Fibroblast of mammary gland (primary cell): ENCODE measurements around the gene TOM1L2.
A peak's percentile ranks its signal among the peaks of the same experiment; 100 is the strongest.

ENCODE experiments used
- DNase-seq: peaks from one replicate; pipeline ENCODE4 v3.0.0-alpha.2; 2010; ENCODE audit warnings: low read depth
- H3K4me3 ChIP-seq: 2 replicates; pipeline ENCODE4 v1.5.1; 2011; ENCODE audit warnings: low read depth, mild to moderate bottlenecking, low read length, moderate library complexity; ENCODE audit not compliant: control insufficient read depth
- TF ChIP-seq, protein P1 (sequence below): conservative IDR thresholded peaks from 2 replicates; pipeline ENCODE4 v1.5.1; 2011; ENCODE audit warnings: low read depth, low read length, inconsistent platforms; ENCODE audit not compliant: control insufficient read depth, insufficient read depth

Gene TOM1L2

DNA sequence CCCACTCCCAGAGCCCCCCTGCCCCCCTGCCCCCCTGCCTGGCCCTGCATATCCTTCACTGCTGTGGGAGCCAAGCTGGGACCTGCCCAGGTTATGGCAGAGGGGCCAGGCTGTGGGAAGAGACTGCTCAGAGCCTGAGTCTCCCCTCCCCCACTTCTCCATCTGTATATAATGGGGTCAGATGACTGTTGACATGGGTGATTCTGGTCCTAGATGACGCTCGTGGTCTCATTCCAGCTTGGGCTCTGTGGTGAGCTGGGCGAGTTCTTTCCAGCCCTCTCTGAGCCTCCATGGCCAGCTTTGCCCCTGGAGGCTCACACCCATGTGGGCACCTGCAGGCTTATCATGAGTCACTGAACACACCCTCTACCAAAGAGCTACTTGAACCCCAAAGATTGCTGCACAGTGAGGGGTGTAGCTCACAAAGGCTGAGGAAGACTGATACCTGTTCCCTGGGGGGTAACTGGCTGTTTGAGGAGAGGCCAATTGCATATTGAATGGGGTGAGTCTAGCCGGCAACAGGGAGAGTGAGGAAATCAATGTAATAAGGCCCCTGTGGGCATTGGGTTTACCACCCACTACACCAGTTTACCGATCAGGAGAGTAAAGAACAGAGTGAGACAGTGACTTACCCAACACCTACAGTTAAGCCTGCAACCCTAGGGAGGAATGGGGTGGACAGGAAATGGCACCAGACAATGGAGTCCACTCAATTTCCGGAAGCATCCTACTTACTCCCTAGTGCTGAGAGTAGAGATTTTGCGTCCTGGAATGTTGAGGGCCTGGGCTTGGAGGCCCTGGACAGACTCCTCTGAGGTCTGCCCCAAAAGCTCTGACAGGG lies 131.2 kb downstream of the TOM1L2 start:
- no peak overlapping the region for H3K4me3 ChIP-seq
- peak; percentile 74 for DNase-seq

DNA sequence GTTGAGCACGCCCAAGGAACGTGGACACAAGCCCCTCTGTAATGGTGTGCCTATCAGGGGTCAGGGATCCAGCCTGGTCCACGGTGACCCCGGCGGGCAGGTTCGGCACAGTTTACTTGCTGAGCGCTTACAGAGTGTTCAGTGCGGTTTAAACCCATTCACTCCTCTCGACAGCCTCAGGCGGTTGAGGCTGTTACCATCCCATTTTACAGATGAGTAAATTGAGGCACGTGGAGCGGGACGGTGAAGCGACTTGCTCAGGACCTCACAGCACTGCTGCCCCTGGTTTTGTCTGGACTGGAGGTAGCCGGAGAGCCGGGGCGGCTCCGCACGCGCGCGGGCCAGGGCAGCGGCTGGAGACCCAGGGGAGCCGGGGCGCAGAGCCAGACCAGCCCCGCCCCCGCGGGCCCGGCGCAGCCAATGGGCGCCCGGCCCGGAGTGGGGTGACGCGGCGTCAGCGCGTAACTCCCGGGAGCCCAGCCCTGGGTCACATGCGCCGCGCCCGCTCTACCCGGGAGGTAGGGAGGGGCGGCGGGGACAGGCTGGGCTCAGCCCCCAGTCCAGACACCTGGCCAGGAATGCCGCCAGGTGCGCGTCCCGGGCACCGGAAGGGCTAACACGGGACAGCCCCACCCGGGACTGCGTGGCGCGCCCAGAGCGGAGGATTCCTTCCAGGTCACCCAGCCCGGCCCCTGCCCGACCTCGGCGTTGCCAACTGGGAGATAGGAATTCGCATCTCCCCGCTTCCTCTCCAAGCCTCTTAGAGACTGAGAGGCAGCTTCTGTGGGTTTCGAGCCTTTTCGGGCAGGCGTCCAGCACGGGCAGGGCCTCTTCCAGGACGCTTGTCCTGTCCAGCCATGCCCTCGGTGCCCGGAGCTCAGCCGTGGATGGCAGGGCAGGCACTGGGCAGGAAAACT lies 132.2 kb downstream of the TOM1L2 start:
- TF ChIP-seq, protein P1, sequence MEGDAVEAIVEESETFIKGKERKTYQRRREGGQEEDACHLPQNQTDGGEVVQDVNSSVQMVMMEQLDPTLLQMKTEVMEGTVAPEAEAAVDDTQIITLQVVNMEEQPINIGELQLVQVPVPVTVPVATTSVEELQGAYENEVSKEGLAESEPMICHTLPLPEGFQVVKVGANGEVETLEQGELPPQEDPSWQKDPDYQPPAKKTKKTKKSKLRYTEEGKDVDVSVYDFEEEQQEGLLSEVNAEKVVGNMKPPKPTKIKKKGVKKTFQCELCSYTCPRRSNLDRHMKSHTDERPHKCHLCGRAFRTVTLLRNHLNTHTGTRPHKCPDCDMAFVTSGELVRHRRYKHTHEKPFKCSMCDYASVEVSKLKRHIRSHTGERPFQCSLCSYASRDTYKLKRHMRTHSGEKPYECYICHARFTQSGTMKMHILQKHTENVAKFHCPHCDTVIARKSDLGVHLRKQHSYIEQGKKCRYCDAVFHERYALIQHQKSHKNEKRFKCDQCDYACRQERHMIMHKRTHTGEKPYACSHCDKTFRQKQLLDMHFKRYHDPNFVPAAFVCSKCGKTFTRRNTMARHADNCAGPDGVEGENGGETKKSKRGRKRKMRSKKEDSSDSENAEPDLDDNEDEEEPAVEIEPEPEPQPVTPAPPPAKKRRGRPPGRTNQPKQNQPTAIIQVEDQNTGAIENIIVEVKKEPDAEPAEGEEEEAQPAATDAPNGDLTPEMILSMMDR = no peak
- DNase-seq = peak; percentile 90
- peak overlapping the region; percentile 38 for H3K4me3 ChIP-seq

More for the DNA sequence above, 131.2 kb downstream of the TOM1L2 start:
- TF ChIP-seq, protein P1 = no peak

DNA sequence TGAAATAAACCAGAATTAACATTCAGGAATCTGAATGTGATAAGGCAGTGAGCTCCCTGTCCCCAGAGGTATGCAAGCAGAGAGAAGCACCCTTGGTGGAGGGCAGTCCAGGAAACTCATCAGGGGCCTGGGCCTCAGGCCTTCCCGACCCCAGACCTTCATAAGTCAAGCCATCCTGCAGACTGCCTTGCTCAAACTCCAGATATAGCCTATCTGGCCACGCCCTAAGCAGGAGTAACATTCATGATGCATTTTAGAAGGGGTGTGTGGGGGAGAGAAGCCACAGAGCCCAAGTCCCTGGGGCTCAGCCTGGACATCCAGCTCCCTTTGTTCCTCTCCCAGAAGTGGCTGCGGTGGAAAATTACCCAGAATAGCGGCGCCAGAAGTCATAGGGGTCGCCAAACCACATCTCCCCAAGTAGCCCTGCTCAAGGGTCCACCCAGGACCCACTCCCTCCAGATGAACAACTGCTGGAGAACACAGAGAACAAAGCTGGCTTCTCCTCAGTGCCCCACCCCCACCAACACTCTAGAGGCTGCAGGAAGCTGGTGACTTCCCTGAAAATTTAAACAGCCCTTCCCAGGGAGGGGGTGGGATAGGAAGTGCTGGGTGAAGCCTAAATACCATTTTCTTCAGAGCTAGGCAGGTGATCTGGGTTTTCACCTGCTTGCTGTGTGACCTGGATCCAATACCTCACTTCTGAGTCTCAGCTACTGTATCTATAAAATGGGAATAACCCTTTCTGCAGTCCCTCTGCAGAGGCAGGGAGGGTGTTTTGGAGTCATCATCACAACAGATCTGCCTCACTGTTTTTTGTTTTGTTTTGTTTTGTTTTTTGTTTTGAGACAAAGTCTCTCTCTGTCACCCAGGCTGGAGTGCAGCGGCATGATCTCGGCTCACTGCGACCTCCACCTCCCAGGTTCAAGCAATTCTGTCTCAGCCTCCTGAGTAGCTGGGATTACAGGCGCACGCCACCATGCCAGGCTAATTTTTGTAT lies 133.9 kb downstream of the TOM1L2 start:
- peak; percentile 71 for DNase-seq
- no peak overlapping the region for H3K4me3 ChIP-seq
- TF ChIP-seq, protein P1 = no peak

DNA sequence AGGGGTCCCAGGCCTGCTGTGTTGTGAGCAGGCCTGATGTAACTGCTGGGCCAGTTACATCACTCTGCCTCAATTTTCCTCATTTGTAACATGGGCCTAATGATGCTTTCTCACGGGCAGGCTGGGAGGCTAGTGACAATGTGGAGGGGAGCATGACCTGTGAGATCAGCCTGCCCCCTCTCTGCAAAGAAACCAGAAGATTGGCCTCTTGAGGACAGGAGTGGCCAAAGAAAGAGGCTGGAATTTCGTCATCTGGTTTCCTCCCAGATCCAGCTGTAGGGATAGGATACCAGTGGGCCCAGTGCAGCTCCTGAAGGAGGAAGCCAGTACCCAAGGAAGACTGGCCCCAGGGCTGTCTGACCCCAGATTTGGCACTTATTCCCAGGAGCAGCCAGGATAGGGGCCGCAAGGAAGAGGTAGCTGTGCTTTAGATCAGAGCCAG lies 134.8 kb downstream of the TOM1L2 start:
- DNase-seq = peak; percentile 95
- H3K4me3 ChIP-seq = peak overlapping the region; percentile 74
- TF ChIP-seq, protein P1 = no peak

DNA sequence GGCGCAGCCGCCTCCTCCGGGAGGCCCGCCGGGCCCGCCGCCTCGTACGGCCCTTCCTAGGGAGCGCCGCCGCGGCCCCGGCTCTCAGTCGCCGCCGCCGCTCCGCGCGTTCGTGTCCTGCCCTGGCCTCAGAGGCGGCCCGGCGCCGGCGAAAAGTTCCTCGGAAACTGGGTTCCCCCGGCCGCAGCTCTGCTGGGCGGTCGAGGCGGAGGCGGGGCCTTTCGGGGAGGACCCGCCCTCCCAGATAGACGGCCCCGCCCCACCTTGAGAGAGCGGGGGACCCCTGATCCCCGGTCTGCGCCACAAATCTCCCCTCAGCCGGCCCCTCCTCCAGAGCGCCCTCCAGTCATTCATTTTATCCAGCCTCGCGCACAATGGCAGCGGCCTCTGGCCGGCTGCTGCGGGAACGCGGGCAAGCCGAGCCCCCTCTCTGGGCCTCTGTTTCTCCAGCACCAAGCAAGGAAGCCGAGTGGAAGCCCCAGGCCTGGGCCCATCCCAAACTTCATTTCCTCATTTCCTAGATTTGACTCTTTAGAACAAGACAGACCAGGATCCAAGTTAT lies 135.3 kb downstream of the TOM1L2 start, which contains the start of gene SREBF1:
SREBF1 (minus strand) TSS at position 169 of the 562 bp plus-strand sequence. CDS start 169 bp downstream, outside the sequence.
- no peak for DNase-seq
- TF ChIP-seq, protein P1 = no peak
- peak within 1 kb of the TSS; percentile 74 for H3K4me3 ChIP-seq
